HG03196 (cell line): ENCODE results near the gene DEPDC5.
A peak's percentile ranks its signal among the peaks of the same experiment; 100 is the strongest.

Source experiments
- ATAC-seq: cut with Tn5 transposase; IDR thresholded peaks from one replicate; pipeline ENCODE4 v1.9.1; 2021; ENCODE audit not compliant: unreplicated experiment

DEPDC5 gene

DNA sequence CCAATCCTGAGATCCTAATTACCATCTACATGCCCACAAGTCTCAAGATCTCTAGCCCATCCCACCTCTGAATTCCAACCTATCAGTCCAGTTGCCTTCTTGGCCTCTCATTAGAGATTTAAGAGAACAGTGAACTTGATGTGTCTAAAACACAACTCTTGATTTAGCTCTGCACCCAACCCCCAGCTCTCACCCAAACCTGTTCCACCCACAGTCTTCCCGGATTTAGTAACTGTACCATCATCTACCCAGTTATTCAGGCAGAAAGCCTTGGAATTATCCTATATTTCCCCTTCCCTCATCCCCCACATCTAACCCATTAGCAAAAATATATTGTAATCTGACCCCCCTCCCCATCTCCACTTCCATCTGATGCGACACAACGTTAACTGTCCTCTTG, 166.5 kb downstream of the DEPDC5 start:
- no peak for ATAC-seq

DNA sequence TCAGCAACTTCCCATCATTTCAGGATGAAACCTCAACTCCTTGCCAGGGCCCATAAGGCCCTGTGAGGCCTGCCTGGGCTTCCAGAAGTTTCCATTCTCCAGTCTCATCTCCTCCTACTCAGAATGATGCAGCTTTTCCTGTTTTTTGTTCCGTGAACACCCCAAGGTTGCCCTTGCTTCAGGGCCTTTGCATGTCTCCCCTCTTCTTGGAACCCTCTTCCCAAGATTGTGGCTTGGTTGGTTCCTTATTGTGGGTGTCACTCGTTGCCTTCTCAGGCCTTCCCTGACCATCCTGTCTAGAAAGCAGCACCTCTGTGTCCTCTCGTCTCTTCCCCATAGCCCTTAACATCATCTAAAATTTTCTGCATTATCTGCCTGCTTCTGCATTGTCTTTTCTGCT, 167.3 kb downstream of the DEPDC5 start:
- no peak for ATAC-seq

DNA sequence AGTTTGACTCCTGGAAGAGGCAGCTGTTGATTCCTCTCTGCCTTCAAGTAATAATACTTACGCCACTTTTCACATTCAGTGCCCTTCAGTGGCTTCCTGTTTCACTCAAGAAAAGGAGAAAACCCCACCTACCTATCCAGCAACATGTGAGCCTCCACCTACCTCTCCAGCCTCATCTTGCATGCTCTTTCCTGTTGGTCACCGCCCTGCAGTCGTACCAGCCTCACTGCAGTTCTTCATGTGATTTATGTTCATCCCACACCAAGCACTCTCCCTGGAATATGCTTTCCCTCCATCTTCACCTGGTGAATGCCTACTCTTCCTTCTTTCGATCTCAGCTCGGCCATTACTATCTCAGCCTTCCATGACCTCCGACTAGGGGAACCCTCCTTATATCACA, 168.7 kb downstream of the DEPDC5 start:
- ATAC-seq = no peak

DNA sequence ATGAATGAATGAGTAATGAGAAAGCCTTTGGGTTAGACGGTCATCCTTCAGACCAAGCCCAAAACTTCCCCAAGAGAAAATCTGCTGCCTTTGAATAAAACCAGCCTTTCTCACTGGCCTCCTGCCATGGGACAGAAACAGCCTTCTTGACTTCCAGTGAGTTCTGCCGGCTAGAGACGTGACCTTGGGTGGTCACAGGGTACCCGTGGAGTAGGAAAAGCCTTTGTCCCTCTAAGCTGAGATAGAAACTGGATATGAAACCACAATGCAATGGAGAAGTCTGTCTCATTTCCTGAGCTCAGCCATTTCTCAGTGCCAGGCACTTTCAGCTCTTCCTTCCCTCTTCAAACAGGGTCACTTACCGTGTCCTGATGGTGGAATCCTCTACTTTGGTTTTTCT, 169.3 kb downstream of the DEPDC5 start:
- no peak for ATAC-seq

DNA sequence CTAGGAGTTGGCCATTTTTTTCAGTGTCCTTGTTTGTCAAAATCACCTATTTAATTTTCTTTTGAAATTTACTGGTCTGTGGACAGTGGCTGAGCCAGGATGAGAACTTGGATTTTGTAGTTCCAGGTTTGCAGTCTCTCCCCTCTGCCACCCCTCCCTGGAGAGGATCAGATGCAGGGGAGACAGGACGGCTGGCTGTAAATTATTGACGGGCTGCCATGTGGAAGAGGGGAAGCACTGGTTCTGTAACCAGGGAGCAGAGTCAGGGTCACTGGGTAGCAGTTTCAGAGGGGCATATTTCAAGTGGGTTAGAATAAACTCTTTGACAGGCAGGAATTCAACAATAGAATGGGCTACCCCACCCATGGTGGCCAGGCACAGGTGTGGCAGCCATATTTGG, 169.9 kb downstream of the DEPDC5 start:
- no peak for ATAC-seq

DNA sequence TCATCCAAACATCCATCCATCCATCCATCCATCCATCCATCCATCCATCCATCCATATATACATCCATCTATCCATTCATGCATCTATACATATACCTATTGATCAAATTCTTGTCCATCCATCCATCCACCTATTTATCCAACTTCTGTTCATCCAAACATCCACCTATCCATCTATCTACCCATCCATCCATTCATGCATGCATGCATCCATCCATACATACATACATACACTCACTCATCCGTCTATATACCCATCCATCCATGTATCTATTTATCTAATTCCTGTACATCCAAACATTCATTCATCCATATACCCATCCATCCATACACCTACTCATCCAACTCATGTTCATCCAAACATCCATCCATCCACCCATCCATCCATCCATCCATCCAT, 171.2 kb downstream of the DEPDC5 start:
- ATAC-seq = no peak

DNA sequence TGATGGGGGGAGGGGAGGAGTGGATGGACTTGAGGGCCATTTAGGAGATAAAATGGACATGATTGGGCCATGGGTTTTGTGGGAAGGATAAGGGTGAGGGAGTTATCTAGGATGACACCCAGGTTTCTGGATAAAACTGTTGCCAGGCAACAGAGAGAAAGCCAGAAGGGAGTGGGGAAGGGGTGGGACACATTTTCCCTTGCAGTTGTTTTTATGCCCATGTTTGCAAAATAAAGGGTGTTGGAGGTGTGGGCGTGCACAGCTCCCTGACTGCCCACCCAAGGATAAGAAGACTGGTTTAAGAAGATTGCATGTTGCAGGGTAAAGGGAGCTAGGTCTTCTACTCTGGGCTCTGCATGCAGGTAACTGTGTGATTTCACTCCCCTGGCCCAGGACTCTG, 172.2 kb downstream of the DEPDC5 start:
- ATAC-seq = no peak

DNA sequence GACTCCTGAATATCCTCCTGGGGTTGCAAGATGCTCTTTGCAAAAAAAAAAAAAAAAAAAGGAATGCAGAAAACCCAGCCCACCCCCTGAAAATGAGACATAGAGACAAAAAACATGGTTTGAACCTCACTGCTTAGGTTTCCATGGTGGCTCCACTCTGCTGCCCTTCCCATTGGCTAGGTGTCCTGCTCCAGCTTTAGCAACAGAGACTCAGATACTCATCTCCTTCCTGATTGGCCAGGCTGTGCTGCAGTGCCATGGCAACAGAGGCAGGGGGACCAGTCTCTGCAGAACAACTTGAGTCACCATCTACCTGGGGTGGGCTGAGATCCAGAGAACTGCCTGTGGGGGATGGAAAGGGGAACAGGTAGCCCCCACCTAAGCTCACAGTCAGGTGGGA, 173.2 kb downstream of the DEPDC5 start:
- ATAC-seq = no peak

DNA sequence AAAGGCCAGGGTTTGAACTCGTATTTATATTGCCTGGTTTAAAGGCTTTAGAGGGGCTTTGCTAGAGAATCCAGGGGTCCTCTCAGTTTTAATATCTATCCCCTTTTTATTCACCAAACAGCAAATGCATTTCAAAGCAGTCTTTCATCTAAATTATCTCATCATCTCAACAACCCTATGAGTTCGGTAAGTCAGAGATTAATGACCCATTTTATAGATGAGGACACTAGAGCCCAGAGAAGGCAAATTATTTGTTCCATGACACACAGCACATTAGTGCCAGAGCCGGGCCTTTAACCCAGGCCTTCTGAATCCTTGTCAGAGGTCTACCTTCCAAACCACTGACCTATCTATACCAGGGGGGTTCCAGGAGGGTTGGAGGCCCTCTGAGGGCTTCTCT, 173.7 kb downstream of the DEPDC5 start:
- no peak for ATAC-seq

DNA sequence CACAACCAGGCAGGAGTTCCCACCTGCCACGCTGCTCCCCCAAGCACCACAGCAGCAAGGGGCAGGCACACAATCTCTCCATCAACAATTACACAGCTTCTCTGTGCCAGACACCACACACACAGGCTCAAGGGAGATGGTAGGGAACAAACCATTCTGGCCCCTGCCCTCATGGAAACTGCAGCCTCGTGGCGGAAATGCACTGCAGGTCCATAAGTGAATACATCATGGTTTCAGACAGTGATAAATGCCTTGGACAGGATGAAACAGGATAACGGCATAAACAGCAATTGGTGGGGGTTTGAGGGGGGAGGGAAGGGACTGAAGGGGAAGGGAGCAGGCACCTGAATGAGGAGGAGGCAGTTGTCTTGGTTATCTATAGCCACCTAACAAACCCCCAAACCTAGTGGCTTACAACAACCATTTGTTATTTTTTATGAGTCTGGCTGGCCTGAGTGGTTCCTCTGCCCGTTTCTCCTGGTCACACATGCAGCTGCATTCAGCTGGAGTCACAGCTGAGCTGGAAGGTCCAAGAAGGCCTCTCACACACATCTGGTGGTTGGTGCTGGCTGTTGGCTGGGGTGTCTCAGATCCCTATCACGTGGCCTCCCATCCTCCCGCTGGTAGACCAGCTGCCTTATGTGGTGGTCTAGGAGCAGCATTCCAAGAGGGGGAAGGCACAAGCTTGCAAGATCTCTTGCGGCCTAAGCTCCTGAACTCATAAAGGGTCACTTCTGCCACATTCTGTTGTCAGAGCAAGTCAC, 175.5 kb downstream of the DEPDC5 start:
- ATAC-seq = no peak

DNA sequence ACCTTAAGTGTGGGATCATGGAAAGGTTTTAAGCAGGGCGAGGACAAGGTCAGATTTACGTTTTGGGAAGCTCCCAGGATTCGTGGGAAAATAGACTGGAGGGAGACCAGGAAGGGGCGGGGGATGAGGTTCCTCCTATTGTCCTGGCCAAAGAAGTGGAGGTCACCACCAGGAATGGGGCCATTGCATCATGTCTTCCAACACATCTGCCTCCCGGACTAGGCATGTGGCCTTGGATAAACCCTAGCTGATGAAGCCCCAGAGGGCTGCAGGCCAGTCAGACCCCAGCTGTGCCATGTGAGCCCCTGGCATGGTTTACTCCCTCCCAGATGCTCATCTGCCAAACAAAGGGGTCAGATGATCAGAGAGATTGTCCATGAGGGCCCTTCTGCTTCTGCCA, 179.0 kb downstream of the DEPDC5 start:
- no peak for ATAC-seq

DNA sequence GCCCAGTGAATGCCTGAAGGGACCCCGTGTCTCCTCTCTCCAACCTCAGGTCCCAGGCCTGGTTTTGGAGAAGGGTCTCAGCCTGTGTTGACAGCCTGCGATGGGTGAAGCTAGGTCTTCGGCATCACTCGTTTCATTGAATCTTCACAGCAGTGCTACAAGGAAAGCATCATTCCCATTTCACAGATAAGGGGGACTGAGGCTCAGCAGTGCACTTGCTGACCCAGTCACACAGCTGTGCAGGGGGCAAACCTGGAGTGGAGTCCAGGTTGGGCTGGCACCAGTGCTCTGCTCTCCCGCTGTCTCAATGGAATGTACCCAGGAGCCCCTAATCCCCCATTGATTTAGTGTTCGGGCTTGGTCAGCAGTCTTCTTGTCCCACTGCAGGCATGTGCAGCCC, 179.6 kb downstream of the DEPDC5 start:
- no peak for ATAC-seq

DNA sequence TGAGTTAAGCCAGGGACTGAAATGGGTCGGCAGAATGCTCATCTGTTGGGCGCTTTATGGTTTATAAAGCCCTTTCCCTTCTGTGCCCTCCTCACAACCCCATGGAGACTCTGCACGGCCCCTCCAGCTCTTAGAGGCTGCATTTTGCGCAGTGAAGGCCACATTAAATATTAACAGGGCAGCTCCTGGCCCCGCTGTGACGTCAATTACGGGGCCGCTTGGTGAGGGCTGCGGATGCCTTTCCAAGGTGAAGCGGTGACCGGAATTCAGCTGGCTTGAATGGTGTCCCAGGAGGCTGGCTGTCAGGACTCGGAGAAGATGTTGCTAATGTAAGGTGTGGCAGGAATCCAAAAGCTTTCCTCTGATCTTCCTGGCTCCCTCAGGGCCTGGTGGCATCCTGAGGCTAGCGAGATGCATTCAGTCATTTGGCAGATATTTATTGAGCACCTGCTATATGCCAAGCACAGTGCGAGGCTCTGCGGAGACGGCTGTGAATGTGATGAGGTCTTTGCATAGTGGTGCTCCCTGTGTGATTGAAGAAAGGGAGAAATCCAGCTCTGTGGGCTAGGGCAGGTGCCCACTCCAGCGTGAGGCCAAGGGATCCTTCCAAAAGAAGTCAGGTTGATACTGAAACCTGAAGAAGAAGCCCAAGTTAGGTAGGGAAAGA, 180.1 kb downstream of the DEPDC5 start:
- no peak for ATAC-seq

DNA sequence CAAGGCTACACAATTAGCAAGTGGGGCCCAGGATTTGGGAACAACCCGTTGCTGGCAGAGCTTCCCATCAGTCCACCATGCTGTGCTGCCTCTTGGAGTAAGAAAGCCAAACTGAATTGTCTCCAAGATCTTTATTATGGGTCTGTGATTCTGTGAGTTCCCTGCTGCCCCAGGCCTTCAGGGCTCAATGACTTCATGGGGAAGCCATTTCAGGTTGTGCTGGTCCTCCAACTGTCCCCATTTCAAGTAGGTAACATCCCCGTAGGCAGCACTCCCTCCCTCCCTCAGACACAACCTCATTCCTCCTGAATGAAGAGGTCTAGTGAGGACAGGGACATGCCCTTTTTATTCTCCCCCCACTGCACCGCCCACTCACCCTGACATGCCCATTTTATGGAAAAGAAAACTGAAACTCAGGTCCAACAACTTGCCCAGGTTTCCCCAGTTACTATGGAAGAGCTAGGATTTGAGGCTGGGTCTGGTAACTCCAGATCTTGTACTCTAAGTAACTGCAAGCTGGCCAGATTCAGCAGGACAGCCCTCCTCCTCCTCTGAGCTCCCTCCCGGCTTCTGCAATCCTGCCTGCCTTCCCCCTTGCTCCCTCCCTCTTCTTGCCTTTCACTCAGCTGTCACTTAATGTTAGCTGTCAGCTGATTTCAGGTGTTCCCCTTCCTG, 182.3 kb downstream of the DEPDC5 start:
- no peak for ATAC-seq

DNA sequence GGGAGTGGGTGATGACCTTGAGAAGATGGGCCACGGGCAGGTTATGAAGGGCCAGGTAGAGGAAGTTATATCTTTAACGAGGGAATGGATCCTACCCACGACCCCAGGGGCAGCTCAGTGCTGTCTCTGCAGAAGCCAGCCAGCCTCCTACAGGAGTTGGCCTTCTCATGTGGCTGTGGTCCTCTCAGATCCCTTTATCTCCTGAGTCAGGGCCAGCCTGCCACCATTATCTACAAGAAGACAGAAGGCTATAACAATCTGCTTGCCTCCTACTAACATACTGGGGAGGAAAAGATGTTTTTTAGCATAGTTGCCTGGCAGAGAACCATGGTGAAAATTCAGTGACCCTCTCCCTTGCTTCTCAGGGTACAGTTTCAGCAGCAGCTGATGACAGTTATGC, 183.5 kb downstream of the DEPDC5 start:
- no peak for ATAC-seq

DNA sequence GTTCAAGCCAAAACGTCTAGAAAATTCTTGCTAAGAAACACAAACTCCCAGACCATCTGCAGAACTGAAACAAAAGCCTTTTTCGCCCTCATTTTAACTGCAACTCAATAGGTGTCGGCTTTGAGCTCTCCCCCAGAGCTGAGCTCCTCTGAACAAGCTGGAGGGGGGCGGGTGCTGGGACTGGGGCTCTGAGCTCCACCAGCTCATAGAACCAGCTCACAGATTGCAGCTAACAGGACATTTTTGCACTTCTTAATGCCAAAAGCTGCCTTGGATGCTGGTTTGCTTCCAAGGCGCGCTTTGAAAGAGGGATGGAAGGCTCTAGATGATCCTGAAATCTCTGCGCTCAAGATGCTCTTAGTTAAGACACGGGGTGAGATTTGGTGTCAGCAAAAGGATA, 184.5 kb downstream of the DEPDC5 start:
- ATAC-seq = no peak

DNA sequence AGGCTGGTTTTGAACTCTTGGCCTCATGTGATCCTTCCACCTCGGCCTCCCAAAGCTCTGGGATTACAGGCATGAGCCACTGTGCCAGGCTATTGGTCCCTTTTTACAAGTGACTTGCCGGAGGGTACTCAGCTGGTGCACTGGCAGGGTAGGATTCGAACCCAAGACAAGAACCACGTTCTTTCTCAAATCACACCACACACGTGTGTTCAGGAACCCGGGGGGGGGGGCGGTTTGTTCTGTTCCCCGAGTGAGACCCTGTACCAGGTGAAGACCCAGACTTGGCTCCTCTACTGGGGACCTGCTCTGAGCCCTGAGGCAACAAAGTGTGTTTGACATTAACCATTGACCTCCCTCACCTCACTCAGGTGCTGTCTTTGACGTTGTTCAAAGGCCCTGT, 186.7 kb downstream of the DEPDC5 start:
- ATAC-seq = no peak

DNA sequence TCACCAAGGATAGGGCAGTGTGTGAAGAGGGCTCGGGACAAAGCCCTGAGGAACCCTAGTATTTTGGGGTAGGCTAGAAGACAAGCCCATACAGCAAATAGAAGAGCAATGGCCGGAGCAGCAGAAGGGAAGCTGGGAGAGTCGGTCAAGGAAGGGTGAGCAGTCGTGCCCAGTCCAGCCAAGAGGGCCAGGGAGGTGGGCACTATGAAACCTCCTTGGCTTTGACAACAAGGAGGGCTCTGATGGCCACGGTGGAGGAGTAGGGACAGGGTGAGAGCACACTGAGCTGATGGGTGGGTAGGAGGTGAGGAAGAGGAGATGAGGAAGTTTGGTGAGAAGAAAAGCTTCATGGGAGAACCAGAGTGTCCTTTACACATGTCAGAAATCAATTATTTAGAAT, 188.3 kb downstream of the DEPDC5 start:
- no peak for ATAC-seq

DNA sequence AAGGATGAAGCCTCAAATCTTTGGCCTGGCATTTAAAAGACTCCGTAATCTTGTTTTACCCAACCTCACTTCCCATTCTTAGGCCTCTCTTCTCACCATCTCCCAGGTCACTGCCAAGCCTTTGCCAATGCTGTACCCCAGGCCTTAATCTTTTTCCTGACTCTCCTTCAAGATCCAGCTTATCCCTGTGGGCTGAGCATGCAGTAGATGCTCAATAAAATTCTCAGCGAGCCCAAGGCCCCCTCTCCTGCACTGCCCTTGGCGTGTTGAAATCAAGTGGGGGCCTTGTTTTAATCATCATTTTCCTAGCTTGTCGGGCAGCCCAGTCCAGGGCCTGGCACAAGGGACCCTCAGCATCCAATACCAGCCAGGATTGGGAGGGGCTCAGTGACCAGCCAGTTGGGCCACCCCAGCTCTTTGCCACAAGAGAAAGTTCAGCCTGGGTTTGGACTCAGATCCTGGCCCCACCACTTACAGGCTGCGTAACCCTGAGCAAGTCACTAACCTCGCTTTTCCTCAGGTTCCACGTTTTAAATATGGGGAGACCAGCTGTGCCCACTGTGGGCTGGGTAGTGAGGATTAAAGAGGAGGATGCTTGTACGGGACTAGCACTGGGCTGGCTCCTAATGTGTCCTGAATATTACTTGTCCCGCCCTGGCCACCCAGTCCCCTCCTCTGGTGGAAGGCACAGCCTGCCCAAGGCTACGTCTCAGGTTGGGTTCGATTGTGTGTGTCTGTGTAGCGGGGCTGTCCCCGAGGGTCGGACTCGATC, 189.6 kb downstream of the DEPDC5 start:
- no peak for ATAC-seq

DNA sequence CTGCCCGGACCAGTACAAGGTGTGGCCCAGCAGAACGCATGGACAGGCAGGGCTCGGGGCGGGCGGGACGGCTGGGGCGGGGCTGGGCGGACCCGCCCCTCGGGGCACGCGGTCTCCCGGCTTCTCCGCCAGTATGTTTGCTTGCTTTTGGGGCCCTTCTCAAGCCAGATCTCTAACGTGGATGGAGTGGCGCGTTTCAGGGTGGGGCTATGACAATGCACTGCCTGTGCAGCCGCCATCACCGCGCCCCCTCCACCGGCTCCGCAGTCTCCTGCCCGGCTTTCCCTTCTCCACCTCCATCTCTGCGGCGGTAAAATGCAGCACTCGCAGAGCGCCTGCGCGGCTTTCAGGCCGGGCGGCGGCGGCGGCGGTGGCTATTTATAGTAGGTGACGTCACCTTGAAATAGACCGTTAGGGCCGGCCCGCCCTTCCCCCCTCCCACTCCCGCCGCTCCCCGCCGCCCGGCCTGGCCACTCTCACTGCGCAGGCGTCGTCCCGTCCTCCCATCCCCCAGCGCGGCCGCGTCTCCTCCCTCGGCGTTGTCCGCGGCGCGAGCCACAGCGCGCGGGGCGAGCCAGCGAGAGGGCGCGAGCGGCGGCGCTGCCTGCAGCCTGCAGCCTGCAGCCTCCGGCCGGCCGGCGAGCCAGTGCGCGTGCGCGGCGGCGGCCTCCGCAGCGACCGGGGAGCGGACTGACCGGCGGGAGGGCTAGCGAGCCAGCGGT, 190.3 kb downstream of the DEPDC5 start, which contains the start of gene YWHAH:
Gene YWHAH, plus strand, starts transcription at position 558 of the 722 bp plus-strand sequence. CDS start 199 bp downstream, outside the sequence.
- peak; percentile 59 for ATAC-seq
